ENCODE data around the gene FOXL3.
"Not testable (repeated sequence)": the region's sequence is repeated elsewhere in the genome, so short reads cannot be mapped to it uniquely, and the experiment has no call there.

FOXL3 gene

DNA sequence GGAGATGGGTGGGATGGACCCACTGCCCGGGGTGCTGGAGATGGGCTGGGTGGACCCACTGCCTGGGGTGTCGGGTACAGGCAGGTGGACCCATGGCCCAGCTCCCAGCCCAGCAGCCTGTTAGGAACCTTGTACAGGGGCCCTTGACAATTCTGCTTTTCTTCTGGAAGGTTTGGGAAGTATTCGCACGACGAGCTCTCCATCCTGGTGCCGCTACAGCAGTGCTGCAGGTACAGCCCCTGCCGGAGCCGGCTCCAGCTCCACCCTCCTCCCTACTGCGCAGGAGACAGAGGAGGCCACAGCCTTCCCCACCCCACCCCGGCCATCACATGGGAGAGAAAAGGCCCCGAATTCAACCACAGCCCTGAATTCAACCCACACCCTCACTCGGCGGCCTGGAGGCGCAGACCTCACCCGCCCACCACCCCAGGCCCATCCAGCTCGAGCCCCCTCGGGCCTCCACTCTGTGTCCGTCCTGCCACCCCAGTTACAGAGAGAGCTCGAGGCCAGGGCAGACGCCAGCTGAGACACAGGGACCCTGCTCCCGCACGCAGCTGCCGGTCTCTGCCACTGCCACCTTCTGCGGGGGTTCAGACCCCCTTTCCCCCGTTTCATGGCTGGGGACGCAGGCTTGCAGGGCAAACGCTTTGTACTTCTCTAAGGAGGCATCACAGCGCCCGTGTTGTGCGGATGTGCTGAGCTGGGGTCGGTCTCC is 31.3 kb upstream of the FOXL3 start:
- Histone ChIP-seq H3K9me3 (ENCODE audit: low read length) (peaks cover 12% of the 10 kb centered on the region), H3K4me1 (ENCODE audit: insufficient read depth, low read length) (no peaks in the 10 kb centered on the region), H3K36me3 (ENCODE audit: insufficient read depth, low read length) (no peaks in the 10 kb centered on the region), H2AFZ (ENCODE audit: low read depth, low read length) (no peak overlapping the region), H3K4me3 (ENCODE audit: low read length) (no peak overlapping the region), H3K27me3 (ENCODE audit: insufficient read depth, low read length) (no peaks in the 10 kb centered on the region)

- Histone ChIP-seq H3K27me3 (ENCODE audit: insufficient read depth, low read length) (no peaks in the 10 kb centered on the region), H3K36me3 (ENCODE audit: insufficient read depth, low read length) (no peaks in the 10 kb centered on the region), H3K4me1 (ENCODE audit: insufficient read depth, low read length) (no peaks in the 10 kb centered on the region), H3K4me3 (ENCODE audit: low read length) (no peak overlapping the region), H2AFZ (ENCODE audit: low read depth, low read length) (no peak overlapping the region), H3K9me3 (ENCODE audit: low read length) (peaks cover 12% of the 10 kb centered on the region)
Observed at GRCh38 chr7:259191-259505, 30.8 kb upstream of the FOXL3 start.

GRCh38 chr7:259751-260405 is 30.1 kb upstream of the FOXL3 start:
- H3K27me3 ChIP-seq (ENCODE audit: insufficient read depth, low read length): no peaks in the 10 kb centered on the region
- no peaks in the 10 kb centered on the region for H3K36me3 ChIP-seq (ENCODE audit: insufficient read depth, low read length)
- no peak overlapping the region for H2AFZ ChIP-seq (ENCODE audit: low read depth, low read length)
- H3K9me3 ChIP-seq (ENCODE audit: low read length): peaks cover 12% of the 10 kb centered on the region
- no peaks in the 10 kb centered on the region for H3K4me1 ChIP-seq (ENCODE audit: insufficient read depth, low read length)
- no peak overlapping the region for H3K4me3 ChIP-seq (ENCODE audit: low read length)

GRCh38 chr7:260441-261281 is 29.3 kb upstream of the FOXL3 start:
- Histone ChIP-seq H3K36me3 (ENCODE audit: insufficient read depth, low read length) (no peaks in the 10 kb centered on the region), H3K4me3 (ENCODE audit: low read length) (no peak overlapping the region), H3K4me1 (ENCODE audit: insufficient read depth, low read length) (no peaks in the 10 kb centered on the region), H2AFZ (ENCODE audit: low read depth, low read length) (no peak overlapping the region), H3K27me3 (ENCODE audit: insufficient read depth, low read length) (no peaks in the 10 kb centered on the region), H3K9me3 (ENCODE audit: low read length) (peaks cover 12% of the 10 kb centered on the region)

GRCh38 chr7:261341-262250 is 28.4 kb upstream of the FOXL3 start:
- H3K27me3 ChIP-seq (ENCODE audit: insufficient read depth, low read length): no peaks in the 10 kb centered on the region
- H3K4me3 ChIP-seq (ENCODE audit: low read length): no peak overlapping the region
- no peaks in the 10 kb centered on the region for H3K36me3 ChIP-seq (ENCODE audit: insufficient read depth, low read length)
- no peak overlapping the region for H2AFZ ChIP-seq (ENCODE audit: low read depth, low read length)
- H3K4me1 ChIP-seq (ENCODE audit: insufficient read depth, low read length): no peaks in the 10 kb centered on the region
- H3K9me3 ChIP-seq (ENCODE audit: low read length): peaks cover 12% of the 10 kb centered on the region

DNA sequence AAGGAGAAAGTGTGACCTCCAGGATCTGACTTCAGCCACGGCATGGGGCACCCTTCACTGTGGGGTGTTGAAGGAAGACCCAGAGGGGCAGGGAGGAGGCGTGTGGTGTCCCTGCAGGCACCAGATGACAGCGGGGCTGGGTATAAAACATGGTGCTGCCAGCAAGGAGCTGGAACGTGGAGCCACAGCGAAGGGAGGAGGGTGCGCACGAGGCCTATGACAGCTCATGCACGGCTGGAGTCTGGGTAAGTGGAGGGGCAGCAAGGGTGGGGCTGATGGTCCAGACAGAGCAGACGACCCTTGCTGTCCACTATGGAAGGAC is 27.8 kb upstream of the FOXL3 start:
- no peaks in the 10 kb centered on the region for H3K4me1 ChIP-seq (ENCODE audit: insufficient read depth, low read length)
- peaks cover 10% of the 10 kb centered on the region for H3K9me3 ChIP-seq (ENCODE audit: low read length)
- no peaks in the 10 kb centered on the region for H3K36me3 ChIP-seq (ENCODE audit: insufficient read depth, low read length)
- no peak overlapping the region for H2AFZ ChIP-seq (ENCODE audit: low read depth, low read length)
- H3K4me3 ChIP-seq (ENCODE audit: low read length): no peak overlapping the region
- H3K27me3 ChIP-seq (ENCODE audit: insufficient read depth, low read length): no peaks in the 10 kb centered on the region

DNA sequence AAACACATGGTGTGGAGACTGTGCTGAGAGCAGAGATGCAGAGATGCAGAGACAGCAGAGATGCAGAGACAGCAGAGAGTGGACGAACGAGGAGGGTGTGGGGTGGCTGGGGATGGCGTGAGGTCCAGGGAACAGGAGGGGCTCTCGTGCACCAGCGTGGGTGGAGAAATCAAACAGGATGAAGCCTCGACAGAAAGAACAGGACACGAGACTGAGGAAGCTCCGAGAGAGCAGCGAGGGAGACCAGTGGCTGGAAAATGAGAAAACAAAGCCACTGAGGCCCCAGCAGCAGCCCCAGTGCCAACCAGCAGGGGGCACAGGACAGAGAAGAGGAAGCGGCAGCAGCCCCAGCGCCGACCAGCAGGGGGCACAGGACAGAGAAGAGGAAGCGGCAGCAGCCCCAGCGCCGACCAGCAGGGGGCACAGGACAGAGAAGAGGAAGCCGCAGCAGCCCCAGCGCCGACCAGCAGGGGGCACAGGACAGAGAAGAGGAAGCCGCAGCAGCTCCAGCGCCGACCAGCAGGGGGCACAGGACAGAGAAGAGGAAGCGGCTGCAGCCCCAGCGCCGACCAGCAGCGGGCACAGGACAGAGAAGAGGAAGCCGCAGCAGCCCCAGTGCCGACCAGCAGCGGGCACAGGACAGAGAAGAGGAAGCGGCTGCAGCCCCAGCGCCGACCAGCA is 27.2 kb upstream of the FOXL3 start:
- not testable (repeated sequence) for H3K4me1 ChIP-seq (ENCODE audit: insufficient read depth, low read length); H2AFZ ChIP-seq (ENCODE audit: low read depth, low read length); H3K9me3 ChIP-seq (ENCODE audit: low read length); H3K4me3 ChIP-seq (ENCODE audit: low read length); H3K36me3 ChIP-seq (ENCODE audit: insufficient read depth, low read length); H3K27me3 ChIP-seq (ENCODE audit: insufficient read depth, low read length)

DNA sequence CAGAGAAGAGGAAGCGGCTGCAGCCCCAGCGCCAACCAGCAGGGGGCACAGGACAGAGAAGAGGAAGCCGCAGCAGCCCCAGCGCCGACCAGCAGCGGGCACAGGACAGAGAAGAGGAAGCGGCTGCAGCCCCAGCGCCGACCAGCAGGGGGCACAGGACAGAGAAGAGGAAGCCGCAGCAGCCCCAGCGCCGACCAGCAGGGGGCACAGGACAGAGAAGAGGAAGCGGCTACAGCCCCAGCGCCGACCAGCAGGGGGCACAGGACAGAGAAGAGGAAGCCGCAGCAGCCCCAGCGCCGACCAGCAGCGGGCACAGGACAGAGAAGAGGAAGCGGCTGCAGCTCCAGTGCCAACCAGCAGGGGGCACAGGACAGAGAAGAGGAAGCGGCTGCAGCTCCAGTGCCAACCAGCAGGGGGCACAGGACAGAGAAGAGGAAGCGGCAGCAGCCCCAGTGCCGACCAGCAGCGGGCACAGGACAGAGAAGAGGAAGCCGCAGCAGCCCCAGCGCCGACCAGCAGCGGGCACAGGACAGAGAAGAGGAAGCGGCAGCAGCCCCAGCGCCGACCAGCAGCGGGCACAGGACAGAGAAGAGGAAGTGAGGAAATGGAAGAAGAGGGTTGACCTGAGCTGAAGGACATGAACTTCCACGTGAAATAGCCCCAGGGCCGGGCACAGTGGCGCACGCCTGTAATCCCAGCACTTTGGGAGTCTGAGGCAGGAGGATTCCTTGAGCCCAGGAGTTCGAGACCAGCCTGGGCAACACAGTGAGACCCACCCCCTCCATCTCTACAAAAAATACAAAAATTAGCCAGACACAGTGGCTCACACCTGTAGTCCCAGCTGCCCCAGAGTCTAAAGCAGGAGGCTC is 26.3 kb upstream of the FOXL3 start:
- H3K9me3 ChIP-seq (ENCODE audit: low read length); H3K36me3 ChIP-seq (ENCODE audit: insufficient read depth, low read length); H3K27me3 ChIP-seq (ENCODE audit: insufficient read depth, low read length); H3K4me3 ChIP-seq (ENCODE audit: low read length); H3K4me1 ChIP-seq (ENCODE audit: insufficient read depth, low read length); H2AFZ ChIP-seq (ENCODE audit: low read depth, low read length): not testable (repeated sequence)

DNA sequence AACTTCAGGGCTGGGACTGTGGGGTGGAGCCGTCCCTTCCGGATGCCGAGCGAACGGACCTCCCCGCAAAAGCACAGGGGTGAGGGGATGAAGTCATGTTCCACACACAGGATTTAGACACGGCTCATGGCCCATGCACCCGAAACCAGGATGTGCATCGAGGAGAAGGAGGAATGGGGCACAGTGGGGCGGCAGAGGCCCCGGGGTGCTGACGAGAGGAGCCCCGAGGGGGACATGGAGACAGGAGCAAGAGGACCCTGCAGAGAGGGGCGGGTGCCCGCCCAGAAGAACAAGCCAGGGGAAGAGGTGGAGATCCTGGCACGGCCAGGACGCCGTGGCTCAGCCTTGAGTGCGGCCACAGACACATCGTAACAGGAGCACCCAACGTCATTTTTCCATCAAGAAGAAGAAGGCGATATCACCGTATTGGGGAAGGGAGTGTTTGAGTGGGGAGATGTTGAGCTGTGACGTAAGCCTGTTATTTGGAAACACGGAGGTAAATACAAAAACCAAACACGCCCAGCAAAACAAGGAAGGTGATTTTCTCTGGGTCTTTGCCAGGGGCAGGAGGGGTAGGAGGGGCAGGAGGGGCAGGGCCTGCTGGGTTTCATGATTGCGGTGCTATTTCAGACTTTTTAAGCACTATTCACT is 25.3 kb upstream of the FOXL3 start:
- no peaks in the 10 kb centered on the region for H3K4me1 ChIP-seq (ENCODE audit: insufficient read depth, low read length)
- no peaks in the 10 kb centered on the region for H3K27me3 ChIP-seq (ENCODE audit: insufficient read depth, low read length)
- H3K4me3 ChIP-seq (ENCODE audit: low read length): no peak overlapping the region
- H3K36me3 ChIP-seq (ENCODE audit: insufficient read depth, low read length): no peaks in the 10 kb centered on the region
- H3K9me3 ChIP-seq (ENCODE audit: low read length): peaks cover 10% of the 10 kb centered on the region
- no peak overlapping the region for H2AFZ ChIP-seq (ENCODE audit: low read depth, low read length)

DNA sequence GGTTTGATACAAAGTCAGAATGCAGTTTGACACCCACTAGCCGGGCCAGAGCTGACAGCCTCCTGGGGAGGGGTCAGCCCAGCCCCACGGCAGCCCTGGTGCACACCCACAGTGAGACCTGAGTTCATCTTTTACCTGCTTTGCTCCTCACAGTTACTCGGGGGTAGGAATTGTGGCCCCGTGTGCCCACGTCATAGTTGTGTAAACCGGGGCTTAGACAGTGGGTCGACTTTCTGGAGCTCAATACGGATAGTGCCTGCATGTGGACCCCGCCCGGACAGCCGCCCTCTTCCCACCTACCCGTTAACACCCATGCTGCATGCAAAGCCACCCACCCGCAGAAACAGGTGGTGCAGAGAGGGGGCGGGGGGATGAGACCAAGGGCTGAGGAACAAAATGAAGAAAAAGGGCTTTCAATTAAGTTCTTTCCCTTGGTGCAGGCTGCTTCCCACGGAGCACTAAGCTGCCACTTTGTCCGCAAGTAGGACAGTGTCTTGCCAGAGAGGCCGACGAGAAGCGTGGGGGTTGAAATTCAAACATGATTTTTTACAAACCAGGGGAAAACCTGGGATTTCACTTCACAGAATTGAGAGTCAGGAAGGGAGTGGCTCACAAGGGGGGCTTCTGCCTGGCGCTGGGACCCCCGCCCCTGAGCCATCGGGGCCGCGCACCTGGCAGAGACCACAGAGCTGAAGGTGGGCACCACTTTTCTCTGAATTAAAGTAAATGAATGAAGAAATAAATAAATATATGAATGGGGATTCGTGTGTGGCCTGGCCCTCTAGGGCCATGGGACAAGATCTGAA is 24.6 kb upstream of the FOXL3 start:
- Histone ChIP-seq H3K27me3 (ENCODE audit: insufficient read depth, low read length) (no peaks in the 10 kb centered on the region), H3K36me3 (ENCODE audit: insufficient read depth, low read length) (no peaks in the 10 kb centered on the region), H2AFZ (ENCODE audit: low read depth, low read length) (no peak overlapping the region)

More for the DNA sequence above, 24.6 kb upstream of the FOXL3 start:
- H3K4me3 ChIP-seq (ENCODE audit: low read length): no peak overlapping the region
- H3K9me3 ChIP-seq (ENCODE audit: low read length): peaks cover 10% of the 10 kb centered on the region
- no peaks in the 10 kb centered on the region for H3K4me1 ChIP-seq (ENCODE audit: insufficient read depth, low read length)
